Astrocyte of the cerebellum (primary cell): ENCODE results near the gene C1orf21.

Experiments used
- DNase-seq: peaks from one replicate; pipeline ENCODE4 v3.0.0-alpha.2; 2011; ENCODE audit warnings: low read depth
- H3K4me3 ChIP-seq: 2 replicates; pipeline ENCODE4 v1.5.1; 2011; ENCODE audit warnings: mild to moderate bottlenecking, low read depth, low read length, moderate library complexity
- in situ Hi-C: cut with HindIII; loops from 2 replicates; pipeline ENCODE4 v1.10.0; 2017; ENCODE audit warnings: low sequenced_read_pairs
- TF ChIP-seq, protein P1 (sequence below): IDR thresholded peaks from 2 replicates; pipeline ENCODE4 v1.5.1; 2012; ENCODE audit warnings: low read length, low read depth, moderate library complexity, mild to moderate bottlenecking; ENCODE audit errors: missing control alignments

The C1orf21 gene

DNA sequence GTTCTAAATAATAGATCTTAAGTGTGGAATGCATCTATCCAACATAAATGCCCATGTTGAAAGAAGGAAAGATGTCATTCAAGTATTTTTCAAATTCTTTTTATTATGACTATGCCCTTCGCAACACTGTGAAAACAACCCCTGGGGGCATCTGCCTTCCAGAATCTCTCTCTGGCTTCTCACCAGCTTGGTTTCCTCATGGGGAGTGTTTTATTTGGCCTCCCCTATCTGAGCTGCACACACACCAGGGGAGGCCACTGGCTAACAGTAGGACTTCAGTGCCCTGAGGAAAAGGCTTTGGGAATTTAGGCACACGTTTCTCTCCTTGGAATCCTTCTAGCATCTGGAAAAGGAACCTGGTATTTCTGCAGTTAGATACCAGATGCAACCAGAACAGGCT, 237.2 kb downstream of the C1orf21 start:
- in situ Hi-C loops = no loop called here
- DNase-seq = no peak
- TF ChIP-seq, protein P1, sequence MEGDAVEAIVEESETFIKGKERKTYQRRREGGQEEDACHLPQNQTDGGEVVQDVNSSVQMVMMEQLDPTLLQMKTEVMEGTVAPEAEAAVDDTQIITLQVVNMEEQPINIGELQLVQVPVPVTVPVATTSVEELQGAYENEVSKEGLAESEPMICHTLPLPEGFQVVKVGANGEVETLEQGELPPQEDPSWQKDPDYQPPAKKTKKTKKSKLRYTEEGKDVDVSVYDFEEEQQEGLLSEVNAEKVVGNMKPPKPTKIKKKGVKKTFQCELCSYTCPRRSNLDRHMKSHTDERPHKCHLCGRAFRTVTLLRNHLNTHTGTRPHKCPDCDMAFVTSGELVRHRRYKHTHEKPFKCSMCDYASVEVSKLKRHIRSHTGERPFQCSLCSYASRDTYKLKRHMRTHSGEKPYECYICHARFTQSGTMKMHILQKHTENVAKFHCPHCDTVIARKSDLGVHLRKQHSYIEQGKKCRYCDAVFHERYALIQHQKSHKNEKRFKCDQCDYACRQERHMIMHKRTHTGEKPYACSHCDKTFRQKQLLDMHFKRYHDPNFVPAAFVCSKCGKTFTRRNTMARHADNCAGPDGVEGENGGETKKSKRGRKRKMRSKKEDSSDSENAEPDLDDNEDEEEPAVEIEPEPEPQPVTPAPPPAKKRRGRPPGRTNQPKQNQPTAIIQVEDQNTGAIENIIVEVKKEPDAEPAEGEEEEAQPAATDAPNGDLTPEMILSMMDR = no peak
- H3K4me3 ChIP-seq = no peak overlapping the region

DNA sequence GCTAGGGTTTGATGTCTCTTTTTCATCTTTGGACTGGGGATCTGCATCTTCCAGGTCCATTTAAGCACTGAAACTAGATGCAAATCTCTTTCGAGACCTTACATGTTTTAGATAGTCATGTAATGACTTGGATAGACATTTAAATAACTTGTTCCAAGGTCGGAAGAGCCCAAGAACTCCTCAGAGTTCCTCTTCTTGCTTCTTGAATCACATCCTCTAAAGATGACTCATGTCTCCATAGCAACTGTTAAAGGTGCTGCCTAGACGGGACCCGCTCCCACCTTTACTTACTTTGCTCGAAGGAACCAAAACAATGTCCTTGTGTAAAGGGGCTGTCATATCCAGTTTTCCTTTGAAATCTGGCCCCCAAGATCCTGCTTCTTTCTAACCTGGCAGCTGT, 237.8 kb downstream of the C1orf21 start:
- DNase-seq = no peak
- H3K4me3 ChIP-seq = no peak overlapping the region
- TF ChIP-seq, protein P1 = no peak
- in situ Hi-C loops = no loop called here

DNA sequence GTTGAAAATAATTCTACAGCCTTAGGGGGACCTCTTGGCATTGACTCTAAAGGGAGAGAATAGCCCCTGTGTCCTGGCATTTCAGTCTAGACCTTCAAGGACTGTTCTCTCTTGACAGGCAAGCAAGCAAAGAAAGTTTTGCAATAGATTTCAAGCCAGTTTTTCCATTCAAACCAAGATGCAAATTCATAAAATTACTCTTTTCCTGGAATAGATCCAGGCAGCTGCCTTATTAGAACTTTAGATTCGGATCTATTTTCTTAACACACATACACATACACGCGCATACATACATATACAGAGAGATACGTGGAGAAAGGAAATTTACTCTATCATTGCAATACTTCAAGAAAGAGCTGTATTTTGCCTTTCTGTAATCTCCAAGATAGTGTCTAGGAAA, 238.4 kb downstream of the C1orf21 start:
- H3K4me3 ChIP-seq = no peak overlapping the region
- DNase-seq = no peak
- TF ChIP-seq, protein P1 = no peak
- in situ Hi-C loops = no loop called here

DNA sequence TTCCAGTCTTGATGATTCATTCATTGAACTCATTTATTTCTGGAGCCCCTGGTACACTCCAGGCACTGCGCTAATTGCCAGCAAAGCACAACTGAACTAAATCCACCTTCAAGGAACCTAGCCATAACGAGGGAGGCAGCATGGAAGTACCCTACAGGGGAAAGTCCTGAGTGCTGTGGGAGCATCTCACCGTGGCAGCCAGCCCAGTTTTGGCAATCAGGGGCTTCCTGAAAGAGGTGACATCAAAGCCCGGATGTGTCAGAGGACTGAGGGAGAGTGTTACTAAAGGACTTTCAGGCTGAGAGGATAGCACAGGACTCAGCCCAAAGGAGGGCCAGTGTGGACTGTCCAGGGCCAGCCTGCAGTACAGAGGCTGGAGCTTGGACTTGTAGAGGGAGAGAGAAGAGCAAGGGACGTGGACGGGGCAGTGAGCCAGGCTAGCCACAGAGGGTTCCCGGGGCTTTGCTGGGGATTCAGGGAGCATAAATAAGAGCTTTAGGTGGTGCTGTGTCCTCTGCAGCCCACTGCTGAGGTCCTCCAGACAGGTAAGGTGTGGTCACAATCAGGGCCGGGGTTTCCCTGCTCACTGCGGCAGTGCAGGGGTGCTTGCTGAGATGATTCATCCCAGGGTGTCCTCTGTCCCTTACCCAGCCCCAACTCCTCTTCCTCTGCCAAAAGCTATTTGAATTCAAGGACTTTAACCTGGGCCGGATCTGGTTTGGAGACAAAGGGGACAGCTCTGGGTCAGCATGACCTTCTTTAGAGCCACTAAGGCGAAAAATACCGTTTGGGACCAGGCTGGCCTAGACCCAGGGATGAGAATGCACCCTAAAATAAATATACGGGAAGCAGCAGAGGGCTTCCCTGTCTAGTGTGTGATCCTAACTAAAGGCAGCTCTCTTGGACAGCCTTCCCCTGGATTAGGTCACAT, 239.5 kb downstream of the C1orf21 start:
- H3K4me3 ChIP-seq = no peak overlapping the region
- TF ChIP-seq, protein P1 = no peak
- in situ Hi-C loops = no loop called here
- no peak for DNase-seq

DNA sequence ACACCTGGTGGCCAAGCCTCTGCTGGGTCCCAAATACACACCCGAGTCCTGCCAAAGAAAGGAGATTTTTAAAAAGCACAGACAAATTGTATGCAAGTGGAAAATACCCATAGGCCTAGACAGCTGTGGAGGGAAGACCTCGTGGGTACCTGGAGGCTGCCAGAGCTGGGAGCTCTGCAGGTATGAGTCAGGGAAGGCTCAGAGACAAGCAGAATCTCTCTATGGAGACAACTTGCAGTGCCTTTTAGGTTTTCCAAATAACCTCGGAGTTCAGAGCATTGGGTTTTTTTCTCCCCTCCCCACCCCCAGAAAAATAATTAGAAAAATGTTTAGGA, 240.1 kb downstream of the C1orf21 start:
- TF ChIP-seq, protein P1 = no peak
- no peak overlapping the region for H3K4me3 ChIP-seq
- in situ Hi-C loops = no loop called here
- DNase-seq = no peak

DNA sequence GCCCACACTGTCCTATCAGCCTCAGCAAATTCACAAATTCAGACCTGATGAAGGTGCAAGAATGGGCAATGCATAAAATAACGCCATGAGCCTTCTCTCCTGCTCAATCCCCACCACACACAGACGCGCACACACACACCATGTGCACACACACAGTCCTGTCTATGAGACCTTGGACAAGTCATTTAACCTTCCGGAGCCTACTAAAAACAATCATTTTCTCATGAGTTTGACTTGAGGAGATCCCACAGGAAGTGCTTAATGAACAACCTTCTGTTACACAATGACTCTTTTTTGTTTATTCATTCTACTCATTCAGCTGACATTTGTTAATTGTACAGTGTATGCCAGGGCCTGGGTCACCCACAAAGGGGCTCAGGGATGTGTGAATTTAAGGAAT, 242.4 kb downstream of the C1orf21 start:
- in situ Hi-C loops = no loop called here
- no peak for DNase-seq
- no peak overlapping the region for H3K4me3 ChIP-seq
- TF ChIP-seq, protein P1 = no peak

DNA sequence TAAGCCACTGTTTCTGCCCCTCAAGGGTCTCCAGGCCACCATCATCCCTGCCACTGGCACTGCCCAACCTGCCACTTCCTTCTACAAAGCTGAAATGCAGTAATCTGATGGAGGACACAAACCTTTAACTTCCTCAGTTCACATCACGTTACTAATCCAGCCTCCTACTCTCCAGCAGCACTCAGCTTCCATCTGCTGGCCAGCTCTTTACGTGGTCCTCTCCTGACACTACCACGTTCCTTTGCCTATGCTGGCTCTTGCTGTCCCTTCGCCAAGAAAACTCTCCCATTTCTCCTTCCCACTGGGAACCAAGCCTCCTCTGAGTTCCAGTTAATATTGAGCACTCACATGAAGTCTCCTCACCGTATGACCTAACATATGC, 243.8 kb downstream of the C1orf21 start:
- in situ Hi-C loops = no loop called here
- H3K4me3 ChIP-seq = no peak overlapping the region
- TF ChIP-seq, protein P1 = no peak
- DNase-seq = no peak
